GM12873 (cell line): ENCODE data around the gene SMOC2.

Experiments used
- TF ChIP-seq, protein P1 (sequence below): IDR thresholded peaks from 2 replicates; pipeline ENCODE4 v1.5.1; 2012; ENCODE audit warnings: low read depth, mild to moderate bottlenecking, moderate library complexity, low read length, control low read depth; ENCODE audit not compliant: insufficient read depth; ENCODE audit errors: missing control alignments

The SMOC2 gene

GRCh38 chr6:168528474-168529095 is 87.6 kb downstream of the SMOC2 start:
- TF ChIP-seq, protein P1, sequence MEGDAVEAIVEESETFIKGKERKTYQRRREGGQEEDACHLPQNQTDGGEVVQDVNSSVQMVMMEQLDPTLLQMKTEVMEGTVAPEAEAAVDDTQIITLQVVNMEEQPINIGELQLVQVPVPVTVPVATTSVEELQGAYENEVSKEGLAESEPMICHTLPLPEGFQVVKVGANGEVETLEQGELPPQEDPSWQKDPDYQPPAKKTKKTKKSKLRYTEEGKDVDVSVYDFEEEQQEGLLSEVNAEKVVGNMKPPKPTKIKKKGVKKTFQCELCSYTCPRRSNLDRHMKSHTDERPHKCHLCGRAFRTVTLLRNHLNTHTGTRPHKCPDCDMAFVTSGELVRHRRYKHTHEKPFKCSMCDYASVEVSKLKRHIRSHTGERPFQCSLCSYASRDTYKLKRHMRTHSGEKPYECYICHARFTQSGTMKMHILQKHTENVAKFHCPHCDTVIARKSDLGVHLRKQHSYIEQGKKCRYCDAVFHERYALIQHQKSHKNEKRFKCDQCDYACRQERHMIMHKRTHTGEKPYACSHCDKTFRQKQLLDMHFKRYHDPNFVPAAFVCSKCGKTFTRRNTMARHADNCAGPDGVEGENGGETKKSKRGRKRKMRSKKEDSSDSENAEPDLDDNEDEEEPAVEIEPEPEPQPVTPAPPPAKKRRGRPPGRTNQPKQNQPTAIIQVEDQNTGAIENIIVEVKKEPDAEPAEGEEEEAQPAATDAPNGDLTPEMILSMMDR: no peak

DNA sequence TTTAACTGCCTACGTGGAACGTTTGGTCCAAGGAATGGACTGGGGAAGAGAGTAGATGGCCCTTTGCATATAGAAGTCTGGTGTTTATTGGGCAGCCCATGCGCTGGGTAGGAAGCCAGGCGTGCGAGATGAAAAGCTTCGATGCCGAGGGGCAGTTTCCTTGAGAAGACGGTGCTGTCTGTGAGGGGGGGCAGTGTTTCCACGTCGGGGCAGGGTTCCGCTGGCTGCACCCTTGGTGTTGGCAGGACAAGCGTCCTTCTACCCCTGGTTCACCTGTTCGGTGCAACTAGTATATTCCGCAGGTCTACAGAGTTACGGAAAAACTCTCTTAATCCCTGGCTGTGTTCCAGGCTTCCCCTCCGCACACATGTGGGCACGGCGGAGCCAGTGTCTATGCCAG is 88.2 kb downstream of the SMOC2 start:
- TF ChIP-seq, protein P1: no peak

- TF ChIP-seq, protein P1: no peak
These were observed 89.7 kb downstream of the SMOC2 start for GRCh38 chr6:168530653-168531071.

- TF ChIP-seq, protein P1: no peak
These were observed 91.1 kb downstream of the SMOC2 start for GRCh38 chr6:168532070-168532469.

- TF ChIP-seq, protein P1: no peak
These were observed 92.4 kb downstream of the SMOC2 start for GRCh38 chr6:168533414-168533813.

GRCh38 chr6:168534265-168534664 is 93.3 kb downstream of the SMOC2 start:
- TF ChIP-seq, protein P1: no peak

DNA sequence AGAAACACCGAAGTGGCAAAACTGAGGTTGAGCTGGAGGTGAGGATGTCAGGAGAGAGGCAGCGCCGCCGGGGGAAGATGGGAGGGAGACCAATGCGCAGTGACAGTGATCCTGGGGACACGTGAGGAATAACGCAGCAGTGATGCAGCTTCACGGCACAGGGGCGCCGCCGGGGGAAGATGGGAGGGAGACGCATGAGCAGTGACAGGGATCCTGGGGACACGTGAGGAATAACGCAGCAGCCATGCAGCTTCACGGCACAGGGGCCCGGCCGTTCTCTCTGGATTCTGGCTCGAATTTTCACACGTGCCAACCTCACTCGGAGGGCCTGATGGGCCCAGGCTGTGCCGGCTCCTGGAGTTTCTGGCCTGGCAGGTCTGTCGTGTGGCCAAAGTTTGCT is 94.7 kb downstream of the SMOC2 start:
- TF ChIP-seq, protein P1: no peak

- TF ChIP-seq, protein P1: no peak
These were observed 95.2 kb downstream of the SMOC2 start for GRCh38 chr6:168536196-168536595.
